SK-N-SH treated with all-trans-retinoic acid at 6 μM for 48 hours (cell line): ENCODE results near the gene COL4A2.
A peak's percentile ranks its signal among the peaks of the same experiment; 100 is the strongest.

Source experiments
- ATAC-seq: fragments of 200-7000 bp; cut with Tn5 transposase; 3 replicates; pipeline ENCODE4 v1.9.1; 2020; ENCODE audit warnings: mild to moderate bottlenecking, moderate library complexity
- BACH2 ChIP-seq: fragments of 250-450 bp; sonication (Bioruptor Pico); IDR thresholded peaks from 2 replicates; pipeline ENCODE4 v1.9.0; 2021; ENCODE audit warnings: mild to moderate bottlenecking, borderline replicate concordance
- CSDC2 ChIP-seq: fragments of 250-450 bp; sonication (Bioruptor Pico); IDR thresholded peaks from 2 replicates; pipeline ENCODE4 v1.5.0; 2020; ENCODE audit warnings: mild to moderate bottlenecking, moderate library complexity
- ESRRG ChIP-seq: fragments of 250-450 bp; sonication (Bioruptor Pico); IDR thresholded peaks from 2 replicates; pipeline ENCODE4 v1.6.1; 2021; ENCODE audit warnings: mild to moderate bottlenecking
- GLIS3 ChIP-seq: fragments of 250-450 bp; sonication (Bioruptor Pico); IDR thresholded peaks from 2 replicates; pipeline ENCODE4 v1.5.0; 2020; ENCODE audit warnings: mild to moderate bottlenecking, moderate library complexity
- ISL1 ChIP-seq: fragments of 250-450 bp; sonication (Bioruptor Pico); IDR thresholded peaks from 2 replicates; pipeline ENCODE4 v2.1.2; 2022; ENCODE audit warnings: mild to moderate bottlenecking, moderate library complexity
- OSR1 ChIP-seq: fragments of 250-450 bp; sonication (Bioruptor Pico); IDR thresholded peaks from 2 replicates; pipeline ENCODE4 v1.8.0; 2022; ENCODE audit warnings: moderate library complexity, mild to moderate bottlenecking, inconsistent platforms
- PATZ1 ChIP-seq: fragments of 250-450 bp; sonication (Bioruptor Pico); IDR thresholded peaks from 2 replicates; pipeline ENCODE4 v1.8.0; 2020; ENCODE audit warnings: mild to moderate bottlenecking, moderate library complexity, borderline replicate concordance
- PPARA ChIP-seq: fragments of 250-450 bp; sonication (Bioruptor Pico); IDR thresholded peaks from 2 replicates; pipeline ENCODE4 v1.5.0; 2020; ENCODE audit warnings: mild to moderate bottlenecking, borderline replicate concordance
- RARB ChIP-seq: fragments of 250-450 bp; sonication (Bioruptor Pico); IDR thresholded peaks from 2 replicates; pipeline ENCODE4 v1.8.0; 2021; ENCODE audit warnings: mild to moderate bottlenecking, moderate library complexity
- SNAI2 ChIP-seq: fragments of 250-450 bp; sonication (Bioruptor Pico); IDR thresholded peaks from 2 replicates; pipeline ENCODE4 v1.5.0; 2020; ENCODE audit warnings: mild to moderate bottlenecking, moderate library complexity
- TCF4 ChIP-seq: fragments of 250-450 bp; sonication (Bioruptor Pico); IDR thresholded peaks from 2 replicates; pipeline ENCODE4 v1.8.0; 2021; ENCODE audit warnings: mild to moderate bottlenecking, moderate library complexity, borderline replicate concordance
- TOX ChIP-seq: fragments of 250-450 bp; sonication (Bioruptor Pico); IDR thresholded peaks from 2 replicates; pipeline ENCODE4 v1.8.0; 2021; ENCODE audit warnings: mild to moderate bottlenecking, moderate library complexity, borderline replicate concordance
- ZC3H10 ChIP-seq: fragments of 250-450 bp; sonication (Bioruptor Pico); IDR thresholded peaks from 2 replicates; pipeline ENCODE4 v1.5.1; 2021; ENCODE audit warnings: mild to moderate bottlenecking, moderate library complexity
- ZFP3 ChIP-seq: fragments of 250-450 bp; sonication (Bioruptor Pico); IDR thresholded peaks from 2 replicates; pipeline ENCODE4 v1.5.0; 2020; ENCODE audit warnings: mild to moderate bottlenecking, moderate library complexity
- ZFP30 ChIP-seq: fragments of 450-650 bp; formaldehyde crosslinking; IDR thresholded peaks from 2 replicates; pipeline ENCODE4 v1.5.0; 2022; ENCODE audit warnings: mild to moderate bottlenecking, moderate library complexity
- ZNF565 ChIP-seq: fragments of 450-650 bp; formaldehyde crosslinking; conservative IDR thresholded peaks from 2 replicates; pipeline ENCODE4 v1.5.0; 2020; ENCODE audit warnings: low read depth, mild to moderate bottlenecking, moderate library complexity
- ZNF70 ChIP-seq: fragments of 450-650 bp; formaldehyde crosslinking; IDR thresholded peaks from 2 replicates; pipeline ENCODE4 v1.5.0; 2020; ENCODE audit warnings: mild to moderate bottlenecking, moderate library complexity
- ZNF8 ChIP-seq: fragments of 450-650 bp; formaldehyde crosslinking; IDR thresholded peaks from 2 replicates; pipeline ENCODE4 v1.5.0; 2020; ENCODE audit warnings: mild to moderate bottlenecking, moderate library complexity
- TF ChIP-seq, protein P1 (sequence below): fragments of 250-450 bp; sonication (Bioruptor Pico); IDR thresholded peaks from 2 replicates; pipeline ENCODE4 v1.8.0; 2021; ENCODE audit warnings: low read depth, mild to moderate bottlenecking, moderate library complexity, borderline replicate concordance
- TF ChIP-seq, protein P2 (sequence below): fragments of 250-450 bp; sonication (Bioruptor Pico); IDR thresholded peaks from 2 replicates; pipeline ENCODE4 v1.5.1; 2021; ENCODE audit warnings: mild to moderate bottlenecking, moderate library complexity
- TF ChIP-seq, protein P3 (sequence below): fragments of 250-450 bp; sonication (Bioruptor Pico); IDR thresholded peaks from 2 replicates; pipeline ENCODE4 v1.5.0; 2020; ENCODE audit warnings: mild to moderate bottlenecking, moderate library complexity

Gene COL4A2

DNA sequence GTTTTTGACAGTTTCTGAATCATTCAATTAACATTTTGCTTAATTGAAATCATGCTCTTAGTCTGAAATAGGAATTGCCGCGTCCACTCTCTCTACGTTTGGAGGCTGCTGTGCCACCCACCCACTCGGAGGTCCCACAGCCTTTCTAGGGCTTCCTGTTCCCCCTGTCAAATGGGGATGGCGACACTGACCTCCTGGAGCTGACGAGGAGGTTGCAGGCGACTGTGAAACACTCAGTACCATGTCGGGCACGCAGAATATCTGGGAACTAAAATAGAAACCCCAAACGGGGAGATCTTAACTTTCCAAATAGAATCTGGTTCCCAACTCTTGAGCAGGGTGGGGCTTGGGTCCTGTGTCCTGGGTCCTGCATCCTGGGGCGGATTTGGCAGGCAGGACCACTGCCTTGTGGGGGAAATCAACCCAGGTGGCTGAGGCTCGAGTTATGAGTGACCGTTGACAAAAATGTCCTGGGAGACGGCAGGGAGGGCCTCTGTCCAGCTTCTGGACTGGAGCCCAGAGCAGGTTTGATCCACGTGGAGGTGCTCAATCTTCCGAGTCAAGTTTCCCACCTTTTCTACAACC, 129.8 kb downstream of the COL4A2 start:
- ATAC-seq: no peak
- TF ChIP-seq RARB (CRISPR knock-in tag): no peak
- TF ChIP-seq, all 23 proteins: peak for 0

DNA sequence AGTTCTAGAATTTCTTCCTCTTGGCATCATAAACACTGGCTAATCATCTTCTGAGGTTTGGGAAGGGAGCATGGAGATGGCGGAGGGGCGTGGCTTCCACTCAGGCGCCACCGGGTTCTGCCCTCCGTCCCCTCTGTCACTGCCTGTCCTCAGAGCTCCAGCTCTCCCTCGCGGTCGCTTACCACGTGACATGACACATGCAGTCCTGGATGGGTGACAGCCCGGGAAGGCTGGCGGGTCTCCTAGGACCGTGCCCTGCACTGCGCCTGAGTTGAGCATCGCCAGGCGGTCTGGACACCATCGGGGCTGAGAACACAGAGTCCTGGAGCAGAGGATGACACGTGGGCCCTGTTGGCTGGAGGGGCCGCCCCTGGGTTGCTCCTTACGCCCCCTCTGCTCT, 131.1 kb downstream of the COL4A2 start:
- ATAC-seq: no peak

DNA sequence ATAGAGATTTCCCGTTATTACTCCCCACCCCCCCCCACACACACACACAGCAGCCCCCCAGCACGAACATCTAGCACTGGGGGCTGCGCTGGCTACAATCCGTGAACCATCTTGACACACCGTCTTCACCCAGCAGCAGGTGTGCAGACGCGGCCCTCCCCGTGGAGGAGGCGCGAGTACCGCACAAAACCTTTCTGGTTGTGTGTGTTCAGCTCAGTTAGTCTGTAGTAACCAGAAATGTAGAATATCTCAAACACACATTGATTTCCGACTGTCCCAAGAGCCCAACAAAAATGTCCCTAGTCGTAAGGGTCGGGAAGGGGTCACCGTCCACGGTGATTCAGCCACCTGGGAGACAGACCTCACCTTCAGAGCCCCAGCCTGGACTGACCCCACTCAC, 131.7 kb downstream of the COL4A2 start:
- no peak for ATAC-seq
- TF ChIP-seq CSDC2: no peak
- TF ChIP-seq ZNF70 (CRISPR knock-in tag): no peak
- TF ChIP-seq ZC3H10 (CRISPR knock-in tag): no peak
- no peak for TF ChIP-seq ZNF8 (CRISPR knock-in tag)
- TF ChIP-seq ZFP30: no peak
- TF ChIP-seq OSR1 (CRISPR knock-in tag): no peak
- TF ChIP-seq ESRRG: no peak
- TF ChIP-seq TCF4 (CRISPR knock-in tag): no peak
- TF ChIP-seq ZNF565 (CRISPR knock-in tag): no peak
- TF ChIP-seq, protein P1, sequence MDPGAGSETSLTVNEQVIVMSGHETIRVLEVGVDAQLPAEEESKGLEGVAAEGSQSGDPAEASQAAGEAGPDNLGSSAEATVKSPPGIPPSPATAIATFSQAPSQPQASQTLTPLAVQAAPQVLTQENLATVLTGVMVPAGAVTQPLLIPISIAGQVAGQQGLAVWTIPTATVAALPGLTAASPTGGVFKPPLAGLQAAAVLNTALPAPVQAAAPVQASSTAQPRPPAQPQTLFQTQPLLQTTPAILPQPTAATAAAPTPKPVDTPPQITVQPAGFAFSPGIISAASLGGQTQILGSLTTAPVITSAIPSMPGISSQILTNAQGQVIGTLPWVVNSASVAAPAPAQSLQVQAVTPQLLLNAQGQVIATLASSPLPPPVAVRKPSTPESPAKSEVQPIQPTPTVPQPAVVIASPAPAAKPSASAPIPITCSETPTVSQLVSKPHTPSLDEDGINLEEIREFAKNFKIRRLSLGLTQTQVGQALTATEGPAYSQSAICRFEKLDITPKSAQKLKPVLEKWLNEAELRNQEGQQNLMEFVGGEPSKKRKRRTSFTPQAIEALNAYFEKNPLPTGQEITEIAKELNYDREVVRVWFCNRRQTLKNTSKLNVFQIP: no peak
- TF ChIP-seq GLIS3: no peak
- no peak for TF ChIP-seq BACH2 (CRISPR knock-in tag)
- TF ChIP-seq, protein P2, sequence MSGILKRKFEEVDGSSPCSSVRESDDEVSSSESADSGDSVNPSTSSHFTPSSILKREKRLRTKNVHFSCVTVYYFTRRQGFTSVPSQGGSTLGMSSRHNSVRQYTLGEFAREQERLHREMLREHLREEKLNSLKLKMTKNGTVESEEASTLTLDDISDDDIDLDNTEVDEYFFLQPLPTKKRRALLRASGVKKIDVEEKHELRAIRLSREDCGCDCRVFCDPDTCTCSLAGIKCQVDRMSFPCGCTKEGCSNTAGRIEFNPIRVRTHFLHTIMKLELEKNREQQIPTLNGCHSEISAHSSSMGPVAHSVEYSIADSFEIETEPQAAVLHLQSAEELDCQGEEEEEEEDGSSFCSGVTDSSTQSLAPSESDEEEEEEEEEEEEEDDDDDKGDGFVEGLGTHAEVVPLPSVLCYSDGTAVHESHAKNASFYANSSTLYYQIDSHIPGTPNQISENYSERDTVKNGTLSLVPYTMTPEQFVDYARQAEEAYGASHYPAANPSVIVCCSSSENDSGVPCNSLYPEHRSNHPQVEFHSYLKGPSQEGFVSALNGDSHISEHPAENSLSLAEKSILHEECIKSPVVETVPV (CRISPR knock-in tag): no peak
- no peak for TF ChIP-seq SNAI2 (CRISPR knock-in tag)
- TF ChIP-seq, protein P3, sequence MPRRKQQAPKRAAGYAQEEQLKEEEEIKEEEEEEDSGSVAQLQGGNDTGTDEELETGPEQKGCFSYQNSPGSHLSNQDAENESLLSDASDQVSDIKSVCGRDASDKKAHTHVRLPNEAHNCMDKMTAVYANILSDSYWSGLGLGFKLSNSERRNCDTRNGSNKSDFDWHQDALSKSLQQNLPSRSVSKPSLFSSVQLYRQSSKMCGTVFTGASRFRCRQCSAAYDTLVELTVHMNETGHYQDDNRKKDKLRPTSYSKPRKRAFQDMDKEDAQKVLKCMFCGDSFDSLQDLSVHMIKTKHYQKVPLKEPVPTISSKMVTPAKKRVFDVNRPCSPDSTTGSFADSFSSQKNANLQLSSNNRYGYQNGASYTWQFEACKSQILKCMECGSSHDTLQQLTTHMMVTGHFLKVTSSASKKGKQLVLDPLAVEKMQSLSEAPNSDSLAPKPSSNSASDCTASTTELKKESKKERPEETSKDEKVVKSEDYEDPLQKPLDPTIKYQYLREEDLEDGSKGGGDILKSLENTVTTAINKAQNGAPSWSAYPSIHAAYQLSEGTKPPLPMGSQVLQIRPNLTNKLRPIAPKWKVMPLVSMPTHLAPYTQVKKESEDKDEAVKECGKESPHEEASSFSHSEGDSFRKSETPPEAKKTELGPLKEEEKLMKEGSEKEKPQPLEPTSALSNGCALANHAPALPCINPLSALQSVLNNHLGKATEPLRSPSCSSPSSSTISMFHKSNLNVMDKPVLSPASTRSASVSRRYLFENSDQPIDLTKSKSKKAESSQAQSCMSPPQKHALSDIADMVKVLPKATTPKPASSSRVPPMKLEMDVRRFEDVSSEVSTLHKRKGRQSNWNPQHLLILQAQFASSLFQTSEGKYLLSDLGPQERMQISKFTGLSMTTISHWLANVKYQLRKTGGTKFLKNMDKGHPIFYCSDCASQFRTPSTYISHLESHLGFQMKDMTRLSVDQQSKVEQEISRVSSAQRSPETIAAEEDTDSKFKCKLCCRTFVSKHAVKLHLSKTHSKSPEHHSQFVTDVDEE: no peak

More for the DNA sequence above, 131.1 kb downstream of the COL4A2 start:
- TF ChIP-seq PPARA (CRISPR knock-in tag) (no peak), SNAI2 (CRISPR knock-in tag) (no peak), ZNF70 (CRISPR knock-in tag) (no peak)

DNA sequence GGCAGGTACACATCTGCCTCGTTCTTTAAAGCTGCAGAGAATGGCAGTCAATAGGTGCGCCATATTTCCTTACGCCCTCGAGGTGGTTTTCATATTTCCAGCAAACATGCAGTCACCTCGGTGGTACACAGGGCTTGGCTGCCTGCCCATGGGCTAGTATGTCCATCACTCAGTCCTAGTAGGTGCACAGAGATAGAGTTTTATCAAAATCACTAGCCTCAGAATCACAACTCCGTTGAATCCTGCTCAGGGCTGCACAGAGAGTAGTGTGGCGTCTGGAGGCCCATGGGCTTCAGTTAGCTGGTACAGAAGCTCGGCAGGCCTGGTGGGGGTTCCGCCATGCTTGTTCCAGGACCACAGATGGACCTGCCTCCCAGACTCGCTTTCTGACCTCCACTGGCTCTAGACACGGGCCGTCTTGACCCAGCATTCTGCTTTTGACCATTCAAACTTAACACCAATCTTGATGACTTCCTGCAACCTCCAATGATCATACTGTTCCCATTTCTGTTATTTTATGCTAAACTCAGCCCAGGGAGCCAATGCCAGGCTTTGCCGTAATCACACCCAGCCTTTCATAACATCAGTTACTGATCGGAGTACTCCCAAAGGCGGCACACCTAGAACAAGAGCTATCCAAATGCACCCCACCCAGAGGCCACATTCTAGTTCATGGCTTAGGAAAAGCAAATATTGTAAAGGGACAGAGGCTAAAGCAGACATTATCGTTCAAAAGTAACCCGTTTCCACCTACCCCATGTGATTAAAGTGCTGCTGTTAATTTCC, 134.1 kb downstream of the COL4A2 start:
- no peak for ATAC-seq
- no peak for TF ChIP-seq ESRRG
- no peak for TF ChIP-seq ZFP30

- peak; percentile 21; the same call in 1 of the 3 replicates for ATAC-seq
- no peak for TF ChIP-seq ZNF70 (CRISPR knock-in tag)
- TF ChIP-seq, protein P3: no peak
- no peak for TF ChIP-seq PATZ1 (CRISPR knock-in tag)
- no peak for TF ChIP-seq ISL1
- TF ChIP-seq ZFP3 (CRISPR knock-in tag): no peak
- no peak for TF ChIP-seq TOX (CRISPR knock-in tag)
- no peak for TF ChIP-seq ZC3H10 (CRISPR knock-in tag)
- no peak for TF ChIP-seq SNAI2 (CRISPR knock-in tag)
- no peak for TF ChIP-seq ESRRG
- no peak for TF ChIP-seq OSR1 (CRISPR knock-in tag)
- TF ChIP-seq PPARA (CRISPR knock-in tag): no peak
- no peak for TF ChIP-seq ZNF565 (CRISPR knock-in tag)
- no peak for TF ChIP-seq CSDC2
- no peak for TF ChIP-seq ZFP30
- TF ChIP-seq RARB (CRISPR knock-in tag): no peak
- TF ChIP-seq TCF4 (CRISPR knock-in tag): no peak
These were observed 136.0 kb downstream of the COL4A2 start for GRCh38 chr13:110442930-110443621.
